Renal cortex interstitium (tissue), 15 donors: ENCODE results near the gene PDPN. TPM values are rescaled to one million over a fixed set of nuclear protein-coding genes. Genes with fewer than 3 reads are reported as not detected.

Experiments used
- DNase-seq, 11 donors: peaks; one replicate each; pipeline ENCODE4 v3.0.0-alpha.2; 2013; ENCODE audit warnings: low read depth in 9 of 11, low spot score in 4 of 11; ENCODE audit errors: extremely low read depth in 1 of 11
- long read RNA-seq, 16 experiments: transcript quantifications; one replicate each; lab custom pipeline, GENCODE V29; 2026
- polyA plus RNA-seq, 3 donors: library from polyadenylated mRNA; unstranded; fragments of 120-200 nt; gene quantifications; one replicate each; pipeline ENCODE4 v1.2.1, GENCODE V29; 2013; ENCODE audit not compliant: insufficient read length in 3 of 3

Gene PDPN, protein sequence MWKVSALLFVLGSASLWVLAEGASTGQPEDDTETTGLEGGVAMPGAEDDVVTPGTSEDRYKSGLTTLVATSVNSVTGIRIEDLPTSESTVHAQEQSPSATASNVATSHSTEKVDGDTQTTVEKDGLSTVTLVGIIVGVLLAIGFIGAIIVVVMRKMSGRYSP
- polyA plus RNA-seq = 10 to 100 TPM; 14.8 to 22.7 (median 18.6) TPM
- long read RNA-seq, donor 1, partial matches to known transcripts = 0 of 6 reads
- long read RNA-seq, donor 1, other reads (novel, unspliced or antisense) = 0 of 6 reads
- long read RNA-seq, donor 2, partial matches to known transcripts = 0 of 6 reads
- long read RNA-seq, donor 2, other reads (novel, unspliced or antisense) = 0 of 6 reads
- long read RNA-seq, donor 3, transcript PDPN-201 (6 exons, 3,104 nt) = major isoform, 5 of 7 reads
- long read RNA-seq, donor 3, partial matches to known transcripts = 0 of 7 reads
- long read RNA-seq, donor 3, other reads (novel, unspliced or antisense) = 0 of 7 reads
- long read RNA-seq, donor 4, partial matches to known transcripts = 0 of 3 reads
- long read RNA-seq, donor 4, other reads (novel, unspliced or antisense) = 0 of 3 reads
- long read RNA-seq, donor 5 = 0 reads
- long read RNA-seq, donor 6, partial matches to known transcripts = 0 of 3 reads
- long read RNA-seq, donor 6, other reads (novel, unspliced or antisense) = 0 of 3 reads
- long read RNA-seq, donor 7, transcript PDPN-201 (6 exons, 3,104 nt) = major isoform, 5 of 6 reads
- long read RNA-seq, donor 7, partial matches to known transcripts = 0 of 6 reads
- long read RNA-seq, donor 7, other reads (novel, unspliced or antisense) = 0 of 6 reads
- long read RNA-seq, donor 8, transcript PDPN-201 (6 exons, 3,104 nt) = major isoform, 6 of 9 reads
- long read RNA-seq, donor 8, partial matches to known transcripts = 0 of 9 reads
- long read RNA-seq, donor 8, other reads (novel, unspliced or antisense) = 0 of 9 reads
- long read RNA-seq, donor 9, partial matches to known transcripts = 0 of 3 reads
- long read RNA-seq, donor 9, other reads (novel, unspliced or antisense) = 0 of 3 reads
- long read RNA-seq, donor 10, partial matches to known transcripts = 0 of 6 reads
- long read RNA-seq, donor 10, other reads (novel, unspliced or antisense) = 0 of 6 reads
- long read RNA-seq, donor 11, partial matches to known transcripts = 0 of 3 reads
- long read RNA-seq, donor 11, other reads (novel, unspliced or antisense) = 0 of 3 reads
- long read RNA-seq, donor 12, partial matches to known transcripts = 0 of 2 reads
- long read RNA-seq, donor 12, other reads (novel, unspliced or antisense) = 0 of 2 reads
- long read RNA-seq, donor 13, transcript PDPN-202 (6 exons, 2,801 nt) = major isoform, 7 of 11 reads
- long read RNA-seq, donor 13, partial matches to known transcripts = 0 of 11 reads
- long read RNA-seq, donor 13, other reads (novel, unspliced or antisense) = 0 of 11 reads
- long read RNA-seq, donor 14, partial matches to known transcripts = 0 of 1 reads
- long read RNA-seq, donor 14, other reads (novel, unspliced or antisense) = 0 of 1 reads
- long read RNA-seq, donor 15, partial matches to known transcripts = 0 of 3 reads
- long read RNA-seq, donor 15, other reads (novel, unspliced or antisense) = 0 of 3 reads
- long read RNA-seq, donor 16, transcript PDPN-201 (6 exons, 3,104 nt) = major isoform, 8 of 11 reads
- long read RNA-seq, donor 16, partial matches to known transcripts = 0 of 11 reads
- long read RNA-seq, donor 16, other reads (novel, unspliced or antisense) = 0 of 11 reads

DNA sequence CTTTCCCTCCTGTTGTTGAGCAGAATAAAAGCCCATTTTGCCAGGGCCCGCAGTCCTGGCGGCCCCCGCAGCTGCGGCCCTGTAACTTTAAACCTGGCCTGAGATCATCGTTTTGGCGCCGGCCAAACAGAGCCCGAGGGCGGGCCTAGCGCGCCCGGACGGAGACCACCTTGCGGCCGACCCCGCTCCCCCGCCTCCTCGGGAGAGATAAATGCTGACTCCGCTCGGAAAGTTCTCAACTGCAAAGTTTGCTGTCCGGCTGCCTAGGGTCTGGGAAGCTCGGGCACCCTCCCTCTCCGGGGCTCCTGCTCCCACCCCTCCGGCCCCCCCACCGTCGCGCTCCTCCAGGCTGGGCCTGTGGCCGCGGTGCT lies at the start of gene PDPN:
PDPN (plus strand) TSS at position 238 of the 371 bp plus-strand sequence. CDS start 202 bp downstream, outside the sequence.
- peak; percentile 39 to 80 (median 67) for DNase-seq

DNA sequence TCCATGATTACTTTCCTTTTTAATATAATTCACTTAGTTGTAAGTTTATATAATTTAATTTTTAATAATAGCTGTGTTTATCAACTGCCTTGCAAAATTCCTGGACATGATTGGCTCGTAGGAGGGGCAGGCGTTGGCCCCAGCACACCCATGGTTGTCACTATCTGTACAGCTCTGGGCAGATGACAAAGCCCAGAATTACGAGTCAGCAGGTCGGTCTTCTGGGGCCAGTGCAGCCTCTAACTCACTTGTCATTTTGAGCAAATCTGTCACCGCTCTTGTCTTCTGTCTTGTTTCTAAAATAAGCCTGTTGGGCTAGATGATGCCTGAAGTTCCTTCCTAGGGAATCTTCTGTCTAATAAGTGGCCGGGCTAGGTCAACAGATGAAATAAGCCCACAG lies 48.4 kb upstream of the PDPN start:
- no peak for DNase-seq

DNA sequence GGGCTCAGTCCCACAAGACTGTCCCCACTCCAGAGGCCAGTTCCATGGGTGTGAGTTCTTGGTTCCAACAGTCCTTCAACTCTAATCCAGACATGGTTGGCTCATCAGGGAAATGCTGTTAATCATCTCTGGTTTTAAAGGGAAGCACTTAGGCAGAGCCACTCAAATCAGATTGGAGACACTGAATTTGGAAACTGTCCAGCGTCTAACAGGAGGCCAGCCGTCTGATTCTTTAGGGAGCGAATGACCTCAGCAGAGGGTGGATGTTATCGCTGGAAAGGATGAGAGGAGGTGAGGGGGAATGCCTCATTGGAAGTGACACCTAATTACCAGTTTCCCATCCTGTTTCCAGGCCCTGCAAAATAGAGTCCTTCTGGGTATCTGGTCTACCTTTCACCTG lies 47.1 kb upstream of the PDPN start:
- no peak for DNase-seq

DNA sequence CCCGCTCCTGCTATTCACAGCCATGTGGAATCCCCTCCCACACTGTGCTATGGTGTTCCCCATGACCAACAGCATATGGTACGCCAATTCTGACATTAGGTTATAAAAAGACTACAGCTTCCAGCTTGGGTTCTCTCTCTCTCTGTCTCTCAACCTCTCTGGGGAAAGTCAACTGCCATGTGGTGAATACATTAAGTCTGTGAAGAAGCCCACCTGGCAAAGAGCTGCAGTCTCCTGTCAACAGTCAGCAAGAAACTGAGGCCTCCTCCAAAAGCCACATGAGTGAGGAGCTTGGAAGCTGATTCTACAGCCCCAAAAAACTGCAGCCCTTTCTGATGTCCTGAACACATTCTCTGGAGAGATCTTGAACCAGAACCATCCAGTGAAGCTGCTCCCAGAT lies 44.8 kb upstream of the PDPN start:
- no peak for DNase-seq

DNA sequence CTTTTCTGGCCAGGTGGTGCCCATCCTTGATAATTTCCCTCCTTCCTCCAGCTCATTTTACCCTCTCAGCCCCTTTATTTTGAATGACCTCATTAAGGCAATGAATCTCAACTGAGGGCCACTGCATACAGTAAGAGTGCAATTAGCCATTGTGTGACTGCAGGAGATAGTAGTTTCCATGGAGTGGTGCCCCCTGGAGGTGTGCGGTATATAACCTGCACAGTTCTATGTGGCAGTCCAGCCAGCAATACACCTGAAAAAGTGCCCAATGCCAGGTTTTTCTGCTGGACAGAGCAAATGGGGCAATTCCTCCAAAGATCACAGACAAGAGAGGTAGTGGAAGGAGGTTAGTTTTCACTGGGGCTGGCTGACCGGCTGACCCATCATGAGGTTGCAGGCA lies 43.9 kb upstream of the PDPN start:
- no peak for DNase-seq

DNA sequence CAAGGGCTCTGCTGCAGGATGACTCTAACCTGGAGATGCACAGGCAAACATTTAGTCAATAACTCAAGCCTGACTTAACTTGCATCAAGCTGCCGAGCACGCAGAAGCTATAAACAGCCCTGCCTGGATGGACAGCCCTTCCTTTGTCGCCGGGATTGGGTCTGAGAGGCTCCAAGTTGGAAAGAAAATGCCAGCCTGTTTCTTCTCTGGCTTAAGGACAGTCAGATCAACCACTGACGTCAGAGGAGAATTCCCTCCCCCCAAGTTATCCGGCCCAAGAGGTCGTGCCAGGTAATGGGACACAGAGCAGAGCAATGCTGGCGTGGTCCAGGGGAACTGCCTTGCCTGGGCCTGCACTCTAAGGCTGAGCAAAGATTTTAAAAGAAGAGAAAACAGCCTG lies 42.8 kb upstream of the PDPN start:
- peak in 7 of 11 donors; percentile 4 to 37 (median 22) for DNase-seq

DNA sequence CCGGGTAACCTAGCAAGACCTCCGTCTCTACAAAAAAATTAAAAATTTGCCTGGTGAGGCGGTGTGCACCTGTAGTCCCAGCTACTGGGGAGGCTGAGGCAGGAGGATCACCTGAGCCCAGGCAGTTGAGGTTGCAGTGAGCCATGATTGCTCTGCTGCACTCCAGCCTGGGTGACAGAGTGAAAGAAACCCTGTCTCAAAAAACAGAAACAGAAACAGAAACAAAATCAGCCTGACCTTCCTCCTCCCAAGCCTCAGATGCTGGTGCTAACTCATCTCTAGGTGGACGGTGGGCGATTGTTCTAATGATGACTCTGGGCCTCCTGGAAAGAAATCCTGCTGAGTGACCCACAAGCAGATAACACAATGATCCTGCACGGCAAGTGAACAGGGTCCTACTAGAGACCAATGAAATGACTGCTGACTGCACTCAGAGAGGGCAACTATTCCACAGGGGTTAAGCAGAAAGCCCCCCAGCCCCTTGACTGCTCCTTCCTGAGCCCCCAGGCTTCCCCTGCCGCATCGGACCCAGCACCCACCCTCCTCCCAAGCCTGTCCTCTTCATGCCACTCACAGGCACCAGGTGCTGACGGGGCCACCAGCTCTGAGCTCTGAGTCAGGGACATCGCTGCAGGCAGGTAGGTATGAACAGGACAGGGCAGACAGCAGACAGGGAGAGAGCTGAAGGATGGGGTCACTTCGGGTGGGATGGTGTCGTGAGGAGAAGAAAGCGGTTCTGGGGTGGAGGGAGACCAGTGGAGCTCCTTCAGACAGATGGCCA lies 42.0 kb upstream of the PDPN start:
- no peak for DNase-seq

DNA sequence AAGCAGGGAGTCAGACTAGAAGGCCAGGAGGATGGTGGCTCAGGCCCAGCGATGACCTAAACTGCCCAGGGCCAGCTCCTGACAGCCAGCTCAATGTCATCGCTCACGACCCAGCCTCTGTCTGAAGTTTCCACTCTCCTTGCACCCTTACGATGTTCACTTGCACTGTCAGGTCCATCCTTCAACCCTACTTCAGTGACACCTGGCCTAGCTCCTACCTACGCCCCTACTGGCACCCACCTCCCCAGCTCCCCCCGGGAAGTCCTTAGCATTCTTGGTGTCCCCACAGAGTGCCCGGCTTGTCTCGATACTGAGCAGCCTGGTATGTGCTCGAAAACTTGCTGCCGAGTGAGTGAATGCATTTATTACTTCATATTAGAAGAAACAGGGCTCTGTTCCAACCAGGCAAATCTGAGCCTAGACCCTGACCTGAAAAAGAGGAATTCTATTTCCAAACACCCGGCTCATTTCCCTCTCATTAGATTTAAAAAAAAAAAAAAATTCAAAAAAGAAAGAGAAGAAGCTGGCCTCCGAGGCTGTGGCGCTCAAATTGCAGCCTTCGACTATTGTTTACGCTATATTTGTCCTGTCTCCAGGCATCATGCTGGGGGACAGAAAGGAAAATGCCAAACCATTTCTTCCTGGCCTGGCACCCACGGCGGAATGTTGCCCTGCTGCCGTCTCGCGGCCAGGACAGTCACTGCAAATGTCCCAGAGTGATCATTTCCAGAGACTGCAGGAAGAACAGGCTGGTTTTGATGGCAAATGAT lies 40.0 kb upstream of the PDPN start:
- DNase-seq = peak in 10 of 11 donors; percentile 22 to 59 (median 44)

DNA sequence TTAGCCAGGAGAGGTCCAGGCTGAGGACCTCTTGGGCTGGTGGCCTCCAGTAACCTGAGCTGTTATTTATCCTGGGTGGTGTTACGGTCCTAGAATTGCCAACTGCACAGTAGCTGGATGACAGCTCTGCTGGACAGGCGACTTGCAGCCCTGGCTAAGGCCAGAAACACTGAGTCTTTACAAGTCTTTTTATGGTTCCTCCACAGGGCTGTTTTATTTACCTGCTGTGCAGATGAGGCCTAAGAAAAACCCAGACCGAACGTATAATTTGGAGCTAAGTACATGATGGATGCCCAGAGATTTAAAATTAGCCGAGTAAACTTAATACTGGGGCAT lies 39.4 kb upstream of the PDPN start:
- no peak for DNase-seq

DNA sequence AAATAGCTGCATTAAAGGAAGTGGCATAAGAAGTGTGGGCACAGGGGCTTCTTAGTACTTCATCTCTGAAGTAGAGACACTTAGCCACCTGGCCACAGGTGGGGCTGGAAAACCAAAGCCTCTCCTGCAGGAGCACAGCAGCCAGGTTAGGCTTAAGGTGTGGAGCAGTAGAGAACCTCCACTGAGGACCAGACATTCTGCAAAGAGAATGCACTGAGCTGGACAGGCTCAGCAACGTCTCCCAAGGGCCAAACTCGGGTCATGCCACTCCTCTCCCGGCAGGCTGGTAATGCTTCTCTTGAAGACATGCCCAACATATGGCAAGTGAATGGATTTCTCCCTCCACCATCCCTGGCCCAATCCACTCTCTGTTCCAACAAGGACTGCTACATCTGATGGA lies 36.8 kb upstream of the PDPN start:
- no peak for DNase-seq

DNA sequence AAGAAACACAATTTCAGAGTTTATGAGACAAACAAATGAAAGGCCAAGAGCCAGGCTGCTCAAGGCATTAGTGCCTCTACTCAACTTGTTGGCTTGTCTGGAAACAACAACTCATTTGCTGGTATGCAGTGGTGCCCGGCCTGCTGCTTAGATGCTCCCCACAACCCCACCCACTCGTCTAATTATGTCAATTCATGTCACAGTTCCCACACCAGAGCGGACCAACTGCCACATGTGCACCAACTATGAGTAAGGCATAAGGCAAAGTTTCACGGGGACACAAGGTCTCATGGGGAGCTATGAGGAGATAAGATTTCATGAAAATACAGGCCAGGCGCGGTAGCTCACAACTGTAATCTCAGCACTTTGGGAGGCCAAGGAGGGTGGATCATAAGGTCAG lies 35.4 kb upstream of the PDPN start:
- DNase-seq = no peak

DNA sequence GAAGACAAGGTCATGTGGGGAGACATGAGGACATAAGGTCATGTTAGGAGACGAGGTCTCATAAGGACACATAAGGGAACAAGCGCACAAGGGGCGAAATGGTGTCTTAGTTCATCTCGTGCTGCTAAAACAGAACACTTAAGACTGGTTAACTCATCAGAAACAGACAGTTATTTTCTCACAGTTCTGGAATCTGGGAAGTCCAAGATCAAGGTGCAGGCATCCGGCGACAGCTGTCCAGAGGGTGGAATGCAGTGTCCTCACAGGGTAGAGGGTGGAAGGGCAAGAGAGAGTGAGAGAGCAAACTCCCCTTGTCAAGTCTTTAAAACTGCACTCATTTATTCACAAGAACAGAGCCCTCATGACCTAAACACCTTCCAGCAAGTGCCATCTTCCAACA lies 34.6 kb upstream of the PDPN start:
- DNase-seq = no peak

DNA sequence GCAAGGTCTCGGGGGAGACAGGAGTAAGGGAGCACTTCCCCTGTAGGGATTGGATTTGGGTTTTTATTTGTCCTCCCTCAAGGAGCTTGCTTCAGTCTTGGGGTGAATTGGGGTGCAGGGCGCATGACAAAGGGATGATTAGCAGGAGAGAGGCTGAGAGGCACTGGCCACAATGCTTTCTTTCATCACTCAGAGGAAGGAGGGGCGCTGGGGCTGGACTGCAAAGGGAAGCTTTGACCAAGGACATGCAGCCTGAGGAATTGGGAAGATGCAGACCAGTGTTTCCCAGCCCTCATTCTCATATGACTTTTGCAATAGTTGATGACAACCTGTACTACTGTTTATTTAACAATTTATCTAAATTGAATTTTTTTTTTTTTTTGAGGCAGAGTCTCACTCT lies 34.1 kb upstream of the PDPN start:
- no peak for DNase-seq

DNA sequence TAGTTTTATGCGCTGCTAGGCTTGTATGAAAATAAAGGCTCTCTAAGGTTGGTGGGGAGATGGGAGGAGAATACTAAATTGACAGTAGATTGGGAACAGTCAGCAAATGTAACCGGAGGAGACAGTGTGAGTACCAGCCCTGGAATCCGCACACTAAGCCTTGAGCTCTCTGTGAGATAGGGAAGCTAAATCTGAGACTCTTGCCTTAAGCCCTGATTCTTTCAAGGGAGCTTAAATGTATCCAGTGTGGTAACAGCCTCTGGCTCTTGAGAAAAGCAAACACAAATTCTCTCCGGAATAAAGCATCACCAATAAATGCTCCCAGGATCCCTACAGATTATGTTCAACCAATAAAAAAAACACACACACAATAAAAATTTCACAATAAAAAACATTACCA lies 33.0 kb upstream of the PDPN start:
- no peak for DNase-seq

DNA sequence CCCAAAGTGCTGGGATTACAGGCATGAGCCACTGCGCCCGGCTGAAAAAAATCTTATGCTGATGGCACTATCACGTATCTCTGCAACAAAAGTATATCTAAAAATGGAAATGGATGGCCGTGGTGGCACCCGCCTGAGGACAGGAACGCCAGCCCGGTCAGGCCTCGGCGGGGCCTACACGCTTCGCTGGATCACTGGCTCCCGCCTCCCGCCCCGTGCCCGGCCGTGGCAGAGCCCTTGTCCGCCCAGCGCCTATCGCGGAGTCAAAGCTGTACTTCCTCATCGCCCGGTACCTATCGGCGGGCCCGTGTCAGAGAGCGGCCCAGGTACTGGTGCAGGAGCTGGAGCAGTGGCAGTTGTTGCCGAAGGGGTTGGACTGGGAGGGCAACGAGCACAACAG lies 28.8 kb upstream of the PDPN start:
- no peak for DNase-seq

DNA sequence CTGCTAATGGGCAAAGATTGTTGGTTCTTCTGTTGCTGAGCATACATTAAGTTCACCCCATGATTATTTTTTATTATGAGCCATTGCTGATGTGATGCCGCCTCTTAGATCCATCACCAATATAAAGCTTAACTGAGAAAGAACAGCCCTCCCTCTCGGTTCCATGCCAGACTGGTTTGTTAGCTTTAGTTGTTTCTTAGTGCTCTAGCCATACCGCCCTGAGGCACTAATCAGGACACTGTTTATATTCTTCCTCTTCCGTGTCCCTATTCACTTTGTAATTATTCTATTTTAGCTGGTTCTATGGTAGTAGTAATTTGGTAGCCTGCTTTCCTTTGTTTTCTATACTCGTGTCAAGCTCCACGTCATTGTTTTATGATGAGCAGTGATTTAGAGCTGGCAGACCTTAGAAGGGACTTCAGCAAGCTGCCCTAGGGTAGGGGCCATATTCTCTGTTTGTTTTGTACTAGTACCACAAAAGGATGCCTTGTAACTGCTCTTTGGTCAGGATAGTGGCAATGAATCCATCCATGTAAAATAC lies 27.3 kb upstream of the PDPN start:
- no peak for DNase-seq

DNA sequence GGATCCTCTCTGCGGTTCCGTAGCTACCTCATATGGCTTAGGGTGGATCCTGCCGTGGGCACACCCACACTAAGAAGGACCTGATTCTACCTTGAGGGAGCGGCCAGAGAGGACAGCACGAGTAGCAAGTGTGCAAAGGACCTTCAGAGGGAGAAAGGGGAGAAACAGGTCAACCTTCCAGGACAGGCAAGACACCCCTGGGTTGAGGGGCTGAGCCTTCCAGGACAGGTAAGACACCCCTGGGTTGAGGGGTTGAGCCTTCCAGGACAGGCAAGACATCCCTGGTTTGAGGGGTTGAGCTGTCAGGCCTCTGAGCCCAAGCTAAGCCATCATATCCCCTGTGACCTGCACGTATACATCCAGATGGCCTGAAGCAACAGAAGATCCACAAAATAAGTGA lies 23.1 kb upstream of the PDPN start:
- no peak for DNase-seq
